ENCODE data around the gene SPINK6. TPM values are rescaled to one million over a fixed set of nuclear protein-coding genes. Genes with fewer than 3 reads are reported as not detected.

SPINK6 gene
- total and polyA plus RNA-seq, 4 donors = 0.25 TPM; not detected in 3

DNA sequence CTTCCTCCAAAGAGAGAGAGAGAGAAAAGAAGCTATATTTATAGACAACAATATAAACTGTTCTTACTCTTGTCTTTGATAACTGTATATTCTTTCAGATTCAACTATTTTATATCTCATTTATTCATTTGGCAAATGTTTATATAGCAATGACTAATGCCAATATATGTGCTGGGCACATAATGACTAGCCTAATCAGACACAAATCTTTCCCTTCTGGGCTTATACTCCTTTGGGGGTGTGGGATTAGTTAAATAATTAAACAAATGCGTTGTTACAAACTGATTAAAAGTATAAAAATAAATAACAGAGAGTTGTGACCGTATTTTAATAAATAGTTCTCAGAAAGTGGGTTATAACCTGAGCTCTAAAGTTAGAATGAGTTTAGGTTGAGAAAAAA lies 30.5 kb upstream of the SPINK6 start:
- Histone ChIP-seq H3K27me3 (ENCODE audit: control insufficient read depth in 3 of 3, insufficient read depth in 3 of 3, low read length in 2 of 3) (no peaks in the 10 kb centered on the region), H3K4me3 (no peak overlapping the region), H3K9me3 (ENCODE audit: control insufficient read depth in 4 of 4, insufficient read depth in 3 of 4, low read length in 3 of 4) (no peaks in the 10 kb centered on the region), H3K27ac (ENCODE audit: low read depth in 1 of 2, low read length in 1 of 2) (no peak overlapping the region), H3K36me3 (ENCODE audit: control insufficient read depth in 4 of 4, insufficient read depth in 4 of 4, low read length in 4 of 4) (no peaks in the 10 kb centered on the region), H3K9ac (ENCODE audit: insufficient read depth in 1 of 2, low read length in 2 of 2) (no peak overlapping the region), H3K4me1 (ENCODE audit: control insufficient read depth in 5 of 5, insufficient read depth in 5 of 5, low read length in 5 of 5) (no peaks in the 10 kb centered on the region)
- ATAC-seq (ENCODE audit: insufficient read depth, low FRiP score) = no peak
- 86 to 88% methylated on average over 2 of the region's 2 CpGs for WGBS, 2 donors
- no peak for DNase-seq
- TF ChIP-seq, protein P1, sequence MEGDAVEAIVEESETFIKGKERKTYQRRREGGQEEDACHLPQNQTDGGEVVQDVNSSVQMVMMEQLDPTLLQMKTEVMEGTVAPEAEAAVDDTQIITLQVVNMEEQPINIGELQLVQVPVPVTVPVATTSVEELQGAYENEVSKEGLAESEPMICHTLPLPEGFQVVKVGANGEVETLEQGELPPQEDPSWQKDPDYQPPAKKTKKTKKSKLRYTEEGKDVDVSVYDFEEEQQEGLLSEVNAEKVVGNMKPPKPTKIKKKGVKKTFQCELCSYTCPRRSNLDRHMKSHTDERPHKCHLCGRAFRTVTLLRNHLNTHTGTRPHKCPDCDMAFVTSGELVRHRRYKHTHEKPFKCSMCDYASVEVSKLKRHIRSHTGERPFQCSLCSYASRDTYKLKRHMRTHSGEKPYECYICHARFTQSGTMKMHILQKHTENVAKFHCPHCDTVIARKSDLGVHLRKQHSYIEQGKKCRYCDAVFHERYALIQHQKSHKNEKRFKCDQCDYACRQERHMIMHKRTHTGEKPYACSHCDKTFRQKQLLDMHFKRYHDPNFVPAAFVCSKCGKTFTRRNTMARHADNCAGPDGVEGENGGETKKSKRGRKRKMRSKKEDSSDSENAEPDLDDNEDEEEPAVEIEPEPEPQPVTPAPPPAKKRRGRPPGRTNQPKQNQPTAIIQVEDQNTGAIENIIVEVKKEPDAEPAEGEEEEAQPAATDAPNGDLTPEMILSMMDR (IDR thresholded peaks at IDR 0.05; ENCODE audit: control extremely low read depth, extremely low read depth) = no peak

DNA sequence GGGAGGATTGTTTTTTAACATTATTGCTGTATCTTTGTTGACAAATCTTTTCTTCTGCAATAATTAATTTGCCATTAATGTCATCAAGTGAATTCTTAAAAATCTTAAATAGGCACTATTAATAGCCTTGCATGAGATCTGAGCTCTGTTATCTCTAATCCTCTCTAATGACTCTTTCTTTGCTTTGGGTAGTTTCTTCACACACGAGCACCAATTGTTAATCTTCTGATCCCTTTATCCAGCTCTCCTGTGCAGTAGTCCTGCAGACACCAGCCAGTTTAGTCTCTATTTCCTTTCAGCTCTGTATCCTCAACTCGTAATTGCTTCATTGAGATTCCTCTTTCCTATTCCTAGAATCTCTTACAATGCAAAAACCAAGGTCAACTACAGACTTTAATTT lies 26.4 kb upstream of the SPINK6 start:
- WGBS, 2 donors = 52 to 59% methylated on average over 2 of the region's 2 CpGs
- ATAC-seq (ENCODE audit: insufficient read depth, low FRiP score) = no peak
- TF ChIP-seq, protein P1 (IDR thresholded peaks at IDR 0.05; ENCODE audit: control extremely low read depth, extremely low read depth) = no peak

DNA sequence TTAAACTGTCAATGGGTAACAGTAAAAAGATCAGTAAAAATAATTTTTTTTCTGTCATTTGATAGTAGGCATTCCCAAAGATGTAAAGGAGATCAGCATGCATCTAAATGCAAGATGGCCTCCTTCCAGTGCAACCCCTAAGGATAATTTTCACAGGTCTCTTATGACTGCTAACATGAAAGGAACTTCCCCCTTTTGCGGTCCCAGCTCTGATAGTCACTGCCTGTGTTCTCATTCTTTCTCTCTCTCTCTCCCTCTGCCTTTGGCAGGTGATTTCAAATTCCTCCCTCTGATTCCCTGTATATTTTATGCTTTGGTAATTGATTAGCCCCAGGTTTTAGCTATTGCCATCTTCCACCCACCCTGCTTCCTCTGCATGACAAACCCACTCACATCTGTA lies 25.6 kb upstream of the SPINK6 start:
- Histone ChIP-seq H3K9ac (ENCODE audit: insufficient read depth in 1 of 2, low read length in 2 of 2) (no peak overlapping the region), H3K27ac (ENCODE audit: low read depth in 1 of 2, low read length in 1 of 2) (no peak overlapping the region), H3K36me3 (ENCODE audit: control insufficient read depth in 4 of 4, insufficient read depth in 4 of 4, low read length in 4 of 4) (no peaks in the 10 kb centered on the region), H3K9me3 (ENCODE audit: control insufficient read depth in 4 of 4, insufficient read depth in 3 of 4, low read length in 3 of 4) (peaks cover 0 to 2% (median 0%) of the 10 kb centered on the region in 4 donors), H3K4me1 (ENCODE audit: control insufficient read depth in 5 of 5, insufficient read depth in 5 of 5, low read length in 5 of 5) (no peaks in the 10 kb centered on the region), H3K27me3 (ENCODE audit: control insufficient read depth in 3 of 3, insufficient read depth in 3 of 3, low read length in 2 of 3) (no peaks in the 10 kb centered on the region), H3K4me3 (no peak overlapping the region)
- ATAC-seq (ENCODE audit: insufficient read depth, low FRiP score) (no peak), DNase-seq (no peak)
- TF ChIP-seq, protein P1 (IDR thresholded peaks at IDR 0.05; ENCODE audit: control extremely low read depth, extremely low read depth) = no peak
- WGBS, 2 donors = 41 to 67% methylated on average over 1 of the region's 1 CpG

More for the DNA sequence above, 26.4 kb upstream of the SPINK6 start:
- Histone ChIP-seq H3K27ac (ENCODE audit: low read depth in 1 of 2, low read length in 1 of 2) (no peak overlapping the region), H3K4me1 (ENCODE audit: control insufficient read depth in 5 of 5, insufficient read depth in 5 of 5, low read length in 5 of 5) (no peaks in the 10 kb centered on the region), H3K9me3 (ENCODE audit: control insufficient read depth in 4 of 4, insufficient read depth in 3 of 4, low read length in 3 of 4) (peaks cover 0 to 2% (median 0%) of the 10 kb centered on the region in 4 donors), H3K27me3 (ENCODE audit: control insufficient read depth in 3 of 3, insufficient read depth in 3 of 3, low read length in 2 of 3) (no peaks in the 10 kb centered on the region), H3K4me3 (no peak overlapping the region), H3K36me3 (ENCODE audit: control insufficient read depth in 4 of 4, insufficient read depth in 4 of 4, low read length in 4 of 4) (no peaks in the 10 kb centered on the region), H3K9ac (ENCODE audit: insufficient read depth in 1 of 2, low read length in 2 of 2) (no peak overlapping the region)
- no peak for DNase-seq

DNA sequence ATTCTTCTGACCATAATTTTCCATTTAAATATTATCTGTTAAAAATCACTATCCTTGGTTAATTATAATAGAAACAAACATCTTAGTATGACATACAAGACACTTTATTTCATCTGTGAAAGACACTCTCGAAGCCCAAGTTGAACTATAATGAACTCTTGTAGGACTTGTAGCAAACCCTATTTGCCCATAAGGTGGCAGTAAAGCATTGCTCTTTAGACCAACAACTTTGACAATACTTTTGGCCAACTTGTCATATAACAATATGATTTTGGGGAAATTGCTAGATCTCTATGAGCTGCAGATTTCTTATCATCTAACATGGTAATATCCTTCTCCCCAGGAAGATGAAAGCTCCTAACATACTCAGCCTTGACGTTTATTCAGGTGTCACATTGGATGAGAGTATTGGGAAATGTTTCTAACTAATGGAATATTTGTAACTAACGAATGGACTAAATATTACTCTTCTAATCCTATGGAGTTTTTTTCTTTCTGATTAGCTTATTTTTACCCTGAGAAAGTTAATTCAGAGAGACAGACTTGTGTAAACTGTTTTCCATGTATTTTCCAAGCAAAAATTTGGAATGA lies 23.5 kb upstream of the SPINK6 start:
- Histone ChIP-seq H3K36me3 (ENCODE audit: control insufficient read depth in 4 of 4, insufficient read depth in 4 of 4, low read length in 4 of 4) (no peaks in the 10 kb centered on the region), H3K27me3 (ENCODE audit: control insufficient read depth in 3 of 3, insufficient read depth in 3 of 3, low read length in 2 of 3) (no peaks in the 10 kb centered on the region), H3K27ac (ENCODE audit: low read depth in 1 of 2, low read length in 1 of 2) (no peak overlapping the region), H3K4me3 (no peak overlapping the region), H3K4me1 (ENCODE audit: control insufficient read depth in 5 of 5, insufficient read depth in 5 of 5, low read length in 5 of 5) (no peaks in the 10 kb centered on the region), H3K9me3 (ENCODE audit: control insufficient read depth in 4 of 4, insufficient read depth in 3 of 4, low read length in 3 of 4) (peaks cover 0 to 2% (median 0%) of the 10 kb centered on the region in 4 donors), H3K9ac (ENCODE audit: insufficient read depth in 1 of 2, low read length in 2 of 2) (no peak overlapping the region)
- TF ChIP-seq, protein P1 (IDR thresholded peaks at IDR 0.05; ENCODE audit: control extremely low read depth, extremely low read depth) = peak; percentile 47
- WGBS, 2 donors = 35 to 40% methylated on average over 3 of the region's 3 CpGs
- peak in 2 of 3 donors; percentile 71 to 82 for DNase-seq
- peak; percentile 77 for ATAC-seq (ENCODE audit: insufficient read depth, low FRiP score)

Measured in lung (tissue), 12 donors.